ENCODE results near the gene GHR.

DNA sequence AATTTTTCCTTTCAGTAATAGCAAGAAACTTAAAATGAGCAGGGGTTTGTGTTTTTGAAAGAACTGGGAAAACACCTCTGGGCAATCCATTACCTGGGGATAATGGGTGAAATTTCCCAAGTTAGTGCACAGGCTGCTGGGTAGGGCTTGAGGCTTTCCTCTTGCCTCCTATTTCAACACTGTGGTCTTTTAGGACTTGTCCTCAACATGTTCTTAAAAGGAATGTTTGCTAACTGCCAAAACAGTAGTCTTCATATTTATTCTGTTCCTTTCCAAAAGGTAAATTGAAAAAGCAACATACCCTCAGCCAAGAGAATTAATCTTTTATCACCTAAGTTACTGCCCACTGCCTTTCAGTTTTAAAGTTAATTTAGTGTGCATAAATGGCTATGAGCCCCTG is 175.1 kb downstream of the GHR start:
- TF ChIP-seq, protein P1, sequence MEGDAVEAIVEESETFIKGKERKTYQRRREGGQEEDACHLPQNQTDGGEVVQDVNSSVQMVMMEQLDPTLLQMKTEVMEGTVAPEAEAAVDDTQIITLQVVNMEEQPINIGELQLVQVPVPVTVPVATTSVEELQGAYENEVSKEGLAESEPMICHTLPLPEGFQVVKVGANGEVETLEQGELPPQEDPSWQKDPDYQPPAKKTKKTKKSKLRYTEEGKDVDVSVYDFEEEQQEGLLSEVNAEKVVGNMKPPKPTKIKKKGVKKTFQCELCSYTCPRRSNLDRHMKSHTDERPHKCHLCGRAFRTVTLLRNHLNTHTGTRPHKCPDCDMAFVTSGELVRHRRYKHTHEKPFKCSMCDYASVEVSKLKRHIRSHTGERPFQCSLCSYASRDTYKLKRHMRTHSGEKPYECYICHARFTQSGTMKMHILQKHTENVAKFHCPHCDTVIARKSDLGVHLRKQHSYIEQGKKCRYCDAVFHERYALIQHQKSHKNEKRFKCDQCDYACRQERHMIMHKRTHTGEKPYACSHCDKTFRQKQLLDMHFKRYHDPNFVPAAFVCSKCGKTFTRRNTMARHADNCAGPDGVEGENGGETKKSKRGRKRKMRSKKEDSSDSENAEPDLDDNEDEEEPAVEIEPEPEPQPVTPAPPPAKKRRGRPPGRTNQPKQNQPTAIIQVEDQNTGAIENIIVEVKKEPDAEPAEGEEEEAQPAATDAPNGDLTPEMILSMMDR (IDR thresholded peaks at IDR 0.05; ENCODE audit: low read depth, low read length): no peak
- no peak for TF ChIP-seq POLR2A (IDR thresholded peaks at IDR 0.05; ENCODE audit: extremely low read depth, insufficient read length)
- TF ChIP-seq, protein P2, sequence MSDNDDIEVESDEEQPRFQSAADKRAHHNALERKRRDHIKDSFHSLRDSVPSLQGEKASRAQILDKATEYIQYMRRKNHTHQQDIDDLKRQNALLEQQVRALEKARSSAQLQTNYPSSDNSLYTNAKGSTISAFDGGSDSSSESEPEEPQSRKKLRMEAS (IDR thresholded peaks at IDR 0.05; ENCODE audit: low read depth, low read length): no peak

Data from NB4 (cell line).